OCI-LY7 (cell line): ENCODE data around the gene MICAL3. TPM values are rescaled to one million over a fixed set of nuclear protein-coding genes. Genes with fewer than 3 reads are reported as not detected.
A peak's percentile ranks its signal among the peaks of the same experiment; 100 is the strongest.

ENCODE experiments used
- BruUV-seq: library from RNA; stranded (reverse); fragments of 400-500 nt; replicated peaks from 2 replicates; lab custom pipeline; 2021; lab: Mats Ljungman, UMichigan
- CTCF ChIA-PET: fragments of 300-600 bp; sonication (Branson Sonifier 250); formaldehyde crosslinking; loops from one replicate; lab custom pipeline; 2022; ENCODE audit warnings: antibody characterized with exemption; ENCODE audit not compliant: unreplicated experiment; lab: Charles Lee
- POLR2A ChIA-PET: fragments of 300-600 bp; sonication (Branson Sonifier 250); formaldehyde crosslinking; loops from one replicate; lab custom pipeline; 2022; ENCODE audit warnings: antibody characterized with exemption; lab: Charles Lee
- DNase-seq: peaks from one replicate; pipeline ENCODE4 v3.0.0-alpha.2; 2015; ENCODE audit warnings: low spot score
- H2AFZ ChIP-seq: fragments of 200-600 bp; sonication (generic), shearing (Covaris generic); 2 replicates; pipeline ENCODE4 v1.6.1; 2014; ENCODE audit warnings: mild to moderate bottlenecking, antibody characterized with exemption, low read length, moderate library complexity
- H3K27ac ChIP-seq: fragments of 200-600 bp; sonication (generic); 2 replicates; pipeline ENCODE4 v1.5.1; 2014; ENCODE audit warnings: mixed run types, low read depth, mild to moderate bottlenecking, moderate library complexity, low read length, inconsistent platforms; ENCODE audit not compliant: poor library complexity, severe bottlenecking
- H3K36me3 ChIP-seq: fragments of 200-600 bp; sonication (generic); 2 replicates; pipeline ENCODE4 v1.6.1; 2014; ENCODE audit warnings: mild to moderate bottlenecking, antibody characterized with exemption, low read length, moderate library complexity, mixed read lengths; ENCODE audit not compliant: insufficient read depth
- H3K4me1 ChIP-seq: fragments of 200-600 bp; sonication (generic); 2 replicates; pipeline ENCODE4 v1.5.1; 2014; ENCODE audit warnings: mild to moderate bottlenecking, low read length; ENCODE audit not compliant: insufficient read depth, poor library complexity, severe bottlenecking
- H3K4me2 ChIP-seq: fragments of 200-600 bp; sonication (generic); 2 replicates; pipeline ENCODE4 v1.6.1; 2014; ENCODE audit warnings: mild to moderate bottlenecking, low read length
- H3K4me3 ChIP-seq: fragments of 200-600 bp; sonication (generic); 2 replicates; pipeline ENCODE4 v1.5.1; 2014; ENCODE audit warnings: mild to moderate bottlenecking, low read depth, low read length; ENCODE audit not compliant: poor library complexity, severe bottlenecking
- H3K79me2 ChIP-seq: fragments of 200-600 bp; sonication (generic); 2 replicates; pipeline ENCODE4 v1.6.1; 2016; ENCODE audit warnings: low read depth, mild to moderate bottlenecking, low read length, moderate library complexity, mixed read lengths; ENCODE audit not compliant: insufficient read depth
- H3K9me2 ChIP-seq: fragments of 200-600 bp; sonication (generic); 2 replicates; pipeline ENCODE4 v1.6.1; 2016; ENCODE audit warnings: mild to moderate bottlenecking, low read length, mixed read lengths; ENCODE audit not compliant: insufficient read depth
- H3K9me3 ChIP-seq: fragments of 200-600 bp; sonication (generic); 2 replicates; pipeline ENCODE4 v1.6.1; 2014; ENCODE audit warnings: mild to moderate bottlenecking, mixed run types, low read length, mixed read lengths
- H4K20me1 ChIP-seq: fragments of 200-600 bp; sonication (generic); 2 replicates; pipeline ENCODE4 v1.6.1; 2014; ENCODE audit warnings: mild to moderate bottlenecking, antibody characterized with exemption, low read length, moderate library complexity, mixed read lengths; ENCODE audit not compliant: insufficient read depth
- CTCF ChIP-seq: fragments of 200-600 bp; sonication (generic); conservative IDR thresholded peaks from 2 replicates; pipeline ENCODE4 v1.5.1; 2014; ENCODE audit warnings: mild to moderate bottlenecking, antibody characterized with exemption, low read length, moderate library complexity, mixed read lengths
- EZH2phosphoT487 ChIP-seq: fragments of 200-600 bp; sonication (generic); IDR thresholded peaks from 2 replicates; pipeline ENCODE4 v1.6.1; 2018; ENCODE audit warnings: low read depth, borderline replicate concordance, mild to moderate bottlenecking, mixed run types, antibody characterized with exemption, low read length, moderate library complexity, mixed read lengths
- intact Hi-C: fragments of 100-400 bp; cut with micrococcal nuclease; formaldehyde crosslinking; loops from one replicate; pipeline ENCODE4 v1.10.0; 2022; ENCODE audit not compliant: unreplicated experiment
- total RNA-seq, 2 experiments: library from RNA; depleted of rRNA in 1 of 2; stranded (reverse); fragments of >200 nt in 1 of 2; shearing (Covaris generic) in 1 of 2; gene quantifications; 2 replicates each; pipeline ENCODE4 v1.2.3, GENCODE V29; 2014 to 2022

Gene MICAL3
- total RNA-seq, 2 experiments from 2014 or later = 80.9 to 210 TPM

GRCh38 chr22:17903564-17904295 is 120.6 kb downstream of the MICAL3 start:
- no peaks in the 10 kb centered on the region for H3K9me2 ChIP-seq
- ChIA-PET CTCF (no interaction called here), POLR2A (interaction anchor here (0.6 to 0.7 kb wide), 2 partner anchors 210 to 1197 kb away, joined by 3 to 7 read pairs; no protein-coding TSS in a partner anchor)
- H3K4me3 ChIP-seq = no peak overlapping the region
- H3K27ac ChIP-seq = no peak overlapping the region
- peaks cover 92% of the 10 kb centered on the region for H3K36me3 ChIP-seq
- no peak for TF ChIP-seq EZH2phosphoT487
- TF ChIP-seq CTCF = no peak
- peaks cover 6% of the 10 kb centered on the region for H3K4me1 ChIP-seq
- BruUV-seq = TSS peak; percentile 5
- H3K79me2 ChIP-seq = peaks cover 44% of the 10 kb centered on the region
- intact Hi-C loops = no loop called here
- H2AFZ ChIP-seq = no peak overlapping the region
- peaks cover 2% of the 10 kb centered on the region; the same call in 1 of the 2 replicates for H4K20me1 ChIP-seq
- DNase-seq = no peak
- no peak overlapping the region for H3K4me2 ChIP-seq
- H3K9me3 ChIP-seq = no peaks in the 10 kb centered on the region

DNA sequence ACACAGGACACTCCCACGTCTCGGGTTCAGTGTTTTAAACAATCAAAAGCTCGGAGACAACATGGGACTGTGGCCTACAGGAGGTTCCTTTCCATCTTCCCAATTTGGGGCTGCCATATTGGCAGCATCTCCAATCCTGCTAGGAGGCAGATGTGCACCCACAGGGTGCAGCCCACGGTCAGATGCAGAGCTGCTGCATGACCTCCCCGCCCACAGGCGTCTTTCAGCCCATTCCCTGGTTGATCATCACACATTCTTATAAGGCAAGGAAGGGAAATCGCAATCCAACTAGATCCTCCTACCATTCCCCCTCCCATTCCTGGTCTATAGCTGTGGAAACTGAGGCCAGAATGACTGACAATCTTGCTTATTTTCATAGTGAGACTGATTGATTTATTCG is 121.4 kb downstream of the MICAL3 start:
- no peaks in the 10 kb centered on the region for H3K9me3 ChIP-seq
- no peak overlapping the region for H3K4me3 ChIP-seq
- no peak for DNase-seq
- intact Hi-C loops = no loop called here
- H3K27ac ChIP-seq = no peak overlapping the region
- no peaks in the 10 kb centered on the region for H3K9me2 ChIP-seq
- H3K79me2 ChIP-seq = peaks cover 36% of the 10 kb centered on the region
- TF ChIP-seq EZH2phosphoT487 (no peak), CTCF (no peak)
- POLR2A ChIA-PET = interaction anchor here (0.5 kb wide), 1 partner anchor 189 kb away, joined by 3 read pairs; no protein-coding TSS in a partner anchor
- H3K4me1 ChIP-seq = peaks cover 6% of the 10 kb centered on the region
- H3K36me3 ChIP-seq = peaks cover 99% of the 10 kb centered on the region
- no peaks in the 10 kb centered on the region for H4K20me1 ChIP-seq
- CTCF ChIA-PET = no interaction called here
- H3K4me2 ChIP-seq = no peak overlapping the region
- no peak overlapping the region for H2AFZ ChIP-seq
- no TSS peak for BruUV-seq

GRCh38 chr22:17898375-17898774 is 126.0 kb downstream of the MICAL3 start:
- no peak overlapping the region for H3K4me2 ChIP-seq
- no peaks in the 10 kb centered on the region for H4K20me1 ChIP-seq
- no peak overlapping the region for H3K27ac ChIP-seq
- no TSS peak for BruUV-seq
- H3K9me2 ChIP-seq = no peaks in the 10 kb centered on the region
- no peak for DNase-seq
- peaks cover 97% of the 10 kb centered on the region for H3K36me3 ChIP-seq
- no peak overlapping the region for H3K4me3 ChIP-seq
- H3K4me1 ChIP-seq = peaks cover 6% of the 10 kb centered on the region
- H3K79me2 ChIP-seq = no peaks in the 10 kb centered on the region
- CTCF ChIA-PET = no interaction called here
- H2AFZ ChIP-seq = no peak overlapping the region
- intact Hi-C loops = no loop called here
- H3K9me3 ChIP-seq = no peaks in the 10 kb centered on the region
- POLR2A ChIA-PET = no interaction called here
- TF ChIP-seq CTCF (no peak), EZH2phosphoT487 (no peak)
